ENCODE results near the gene SETD5.

SETD5 gene, protein sequence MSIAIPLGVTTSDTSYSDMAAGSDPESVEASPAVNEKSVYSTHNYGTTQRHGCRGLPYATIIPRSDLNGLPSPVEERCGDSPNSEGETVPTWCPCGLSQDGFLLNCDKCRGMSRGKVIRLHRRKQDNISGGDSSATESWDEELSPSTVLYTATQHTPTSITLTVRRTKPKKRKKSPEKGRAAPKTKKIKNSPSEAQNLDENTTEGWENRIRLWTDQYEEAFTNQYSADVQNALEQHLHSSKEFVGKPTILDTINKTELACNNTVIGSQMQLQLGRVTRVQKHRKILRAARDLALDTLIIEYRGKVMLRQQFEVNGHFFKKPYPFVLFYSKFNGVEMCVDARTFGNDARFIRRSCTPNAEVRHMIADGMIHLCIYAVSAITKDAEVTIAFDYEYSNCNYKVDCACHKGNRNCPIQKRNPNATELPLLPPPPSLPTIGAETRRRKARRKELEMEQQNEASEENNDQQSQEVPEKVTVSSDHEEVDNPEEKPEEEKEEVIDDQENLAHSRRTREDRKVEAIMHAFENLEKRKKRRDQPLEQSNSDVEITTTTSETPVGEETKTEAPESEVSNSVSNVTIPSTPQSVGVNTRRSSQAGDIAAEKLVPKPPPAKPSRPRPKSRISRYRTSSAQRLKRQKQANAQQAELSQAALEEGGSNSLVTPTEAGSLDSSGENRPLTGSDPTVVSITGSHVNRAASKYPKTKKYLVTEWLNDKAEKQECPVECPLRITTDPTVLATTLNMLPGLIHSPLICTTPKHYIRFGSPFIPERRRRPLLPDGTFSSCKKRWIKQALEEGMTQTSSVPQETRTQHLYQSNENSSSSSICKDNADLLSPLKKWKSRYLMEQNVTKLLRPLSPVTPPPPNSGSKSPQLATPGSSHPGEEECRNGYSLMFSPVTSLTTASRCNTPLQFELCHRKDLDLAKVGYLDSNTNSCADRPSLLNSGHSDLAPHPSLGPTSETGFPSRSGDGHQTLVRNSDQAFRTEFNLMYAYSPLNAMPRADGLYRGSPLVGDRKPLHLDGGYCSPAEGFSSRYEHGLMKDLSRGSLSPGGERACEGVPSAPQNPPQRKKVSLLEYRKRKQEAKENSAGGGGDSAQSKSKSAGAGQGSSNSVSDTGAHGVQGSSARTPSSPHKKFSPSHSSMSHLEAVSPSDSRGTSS (N-terminal part only)

DNA sequence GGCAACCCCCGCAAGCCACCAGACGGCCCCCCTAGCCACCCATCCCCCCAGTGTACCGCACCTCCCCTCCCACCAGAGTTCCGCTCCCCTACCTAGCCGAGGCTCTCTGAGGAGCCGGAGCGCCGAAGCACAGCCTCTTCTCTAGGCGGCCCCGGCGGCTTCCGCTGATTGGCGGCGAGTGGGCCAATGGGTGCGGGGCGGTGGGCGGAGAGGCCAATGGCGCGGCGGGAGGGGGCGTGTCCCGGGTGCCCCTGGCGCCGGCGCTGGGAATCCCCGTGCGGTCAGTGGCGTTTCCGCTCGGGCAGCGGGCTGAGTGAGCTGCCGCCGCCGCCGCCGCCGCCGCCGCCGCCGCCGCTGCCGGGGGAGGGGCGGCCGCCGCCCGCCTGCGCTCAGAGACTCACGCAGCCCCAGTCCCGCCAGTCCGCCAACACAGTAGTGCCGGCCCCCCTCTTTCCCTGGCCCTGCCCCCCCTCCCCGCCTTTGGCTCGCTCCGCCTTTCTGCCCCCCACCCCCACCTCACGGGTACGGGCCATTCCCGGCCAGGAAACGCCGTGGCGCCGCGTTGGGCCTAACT, at the start of gene SETD5:
TSS of gene SETD5 (plus strand) at position 284 of the 574 bp plus-strand sequence. CDS start 31,324 bp downstream, outside the sequence.
- peak; percentile 99 for DNase-seq (ENCODE audit: low read depth)

DNA sequence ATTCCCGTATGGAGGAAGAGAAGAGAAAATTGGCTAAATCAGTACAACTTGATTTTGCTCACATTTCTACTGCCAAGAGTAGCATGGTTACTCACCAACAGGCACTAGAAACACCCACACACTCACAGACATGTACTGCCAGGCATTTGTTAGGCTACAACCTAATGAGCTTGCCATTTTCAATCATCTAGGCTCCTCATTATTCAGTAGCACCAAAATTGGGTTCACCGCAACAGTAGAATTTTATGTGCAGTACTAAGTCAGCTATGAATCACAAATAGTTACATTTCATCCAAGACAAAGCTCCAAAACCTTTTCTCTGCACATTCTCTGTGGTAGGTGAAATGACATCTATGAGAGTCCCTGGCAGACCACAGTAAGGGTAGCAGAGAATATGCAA, 49.5 kb upstream of the SETD5 start:
- DNase-seq (ENCODE audit: low read depth), result no peak

DNA sequence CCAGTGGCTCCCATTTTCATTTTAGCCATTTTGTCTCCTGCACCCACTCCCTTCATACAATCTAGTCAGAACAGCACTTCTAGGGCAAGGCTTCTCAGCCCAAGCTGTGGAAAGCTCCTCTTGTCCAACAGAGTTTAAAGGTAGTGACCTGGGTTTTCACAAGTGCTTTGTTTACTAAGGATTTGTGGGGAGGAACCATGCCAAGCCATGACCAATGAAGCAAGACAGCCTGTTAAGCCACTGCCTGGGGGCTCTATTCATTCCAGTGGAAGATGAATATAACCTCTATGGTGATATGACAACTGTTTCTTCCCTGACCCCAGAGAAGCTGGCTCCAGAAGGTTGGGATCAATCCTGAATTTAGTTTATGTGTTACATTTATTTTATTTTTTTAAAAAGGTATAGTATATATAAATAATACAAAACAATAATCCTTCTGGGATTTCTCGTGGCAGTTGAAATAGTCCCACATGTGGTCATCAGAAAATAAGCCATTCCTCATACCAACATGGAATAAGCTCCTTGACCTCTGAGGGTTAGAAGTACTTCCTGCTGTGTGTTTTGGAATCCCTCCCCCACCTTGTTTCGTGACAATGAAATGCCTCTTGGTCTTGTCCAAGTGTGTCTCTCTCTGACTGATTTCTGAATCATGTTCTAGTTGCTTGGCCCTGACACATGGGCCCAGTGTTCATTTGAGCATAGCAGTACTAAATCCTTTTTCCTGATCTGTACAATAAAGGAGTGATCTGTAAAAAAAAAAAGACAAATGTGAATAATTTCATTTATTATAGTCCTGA, 47.9 kb upstream of the SETD5 start:
- no peak for DNase-seq (ENCODE audit: low read depth)

DNA sequence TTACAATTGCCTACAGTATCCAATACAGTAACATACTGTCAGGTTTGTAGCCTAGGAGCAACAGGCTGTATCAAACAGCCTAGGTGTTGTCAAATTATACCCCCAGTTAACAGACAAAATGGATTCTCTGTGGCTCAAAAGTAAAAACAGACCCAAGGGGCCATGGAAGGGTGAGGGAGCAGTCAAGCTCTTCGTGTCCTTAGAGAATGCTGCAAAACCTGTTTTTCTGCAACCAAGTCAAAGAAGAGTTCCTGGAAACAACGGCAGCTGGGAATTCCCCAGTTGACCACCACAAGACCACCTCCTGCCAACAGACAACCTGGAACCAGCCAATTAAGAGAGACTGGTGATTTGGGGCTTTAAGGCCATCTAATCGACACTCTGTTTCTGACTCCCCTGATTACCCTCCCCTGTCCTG, 45.7 kb upstream of the SETD5 start:
- no peak for DNase-seq (ENCODE audit: low read depth)

DNA sequence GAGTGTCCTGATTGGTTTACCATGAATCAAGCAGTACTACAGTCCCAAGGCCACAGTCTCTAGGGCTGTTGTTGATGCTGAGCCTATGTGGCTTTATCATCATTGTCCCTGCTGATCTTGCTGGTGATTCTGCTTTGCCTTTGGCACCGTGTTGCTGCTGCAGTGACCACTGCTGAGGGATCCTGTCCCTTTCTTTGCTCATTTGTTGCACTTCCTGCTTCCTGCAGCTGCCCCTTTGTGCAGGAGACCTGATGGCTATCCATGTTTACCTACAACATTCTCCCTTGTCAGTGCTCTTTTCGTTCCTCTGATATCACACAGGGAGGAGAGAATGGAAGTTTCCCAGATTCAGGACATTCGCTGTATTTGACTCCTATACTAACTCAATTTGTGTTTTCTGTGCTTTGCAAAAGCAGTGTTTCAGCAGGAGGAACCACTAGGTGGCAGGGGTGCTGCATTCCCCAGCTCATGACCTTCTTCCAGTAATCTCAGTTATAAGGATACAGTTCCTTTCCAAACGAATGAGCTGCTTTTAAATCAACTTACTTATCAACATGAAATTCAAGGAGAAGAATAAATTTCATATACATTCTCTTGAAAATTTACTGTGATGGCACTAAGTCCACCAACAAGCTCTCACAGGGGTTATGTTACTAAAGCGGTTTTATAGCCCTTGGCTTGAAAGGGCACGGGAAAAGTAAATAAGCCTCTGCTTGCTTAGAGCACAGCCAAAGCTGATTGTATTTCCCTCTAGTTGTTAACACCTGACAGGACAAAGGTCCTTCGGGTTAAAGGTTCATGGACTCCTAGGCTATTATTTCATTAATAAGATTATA, 44.3 kb upstream of the SETD5 start:
- DNase-seq (ENCODE audit: low read depth), result peak; percentile 48

DNA sequence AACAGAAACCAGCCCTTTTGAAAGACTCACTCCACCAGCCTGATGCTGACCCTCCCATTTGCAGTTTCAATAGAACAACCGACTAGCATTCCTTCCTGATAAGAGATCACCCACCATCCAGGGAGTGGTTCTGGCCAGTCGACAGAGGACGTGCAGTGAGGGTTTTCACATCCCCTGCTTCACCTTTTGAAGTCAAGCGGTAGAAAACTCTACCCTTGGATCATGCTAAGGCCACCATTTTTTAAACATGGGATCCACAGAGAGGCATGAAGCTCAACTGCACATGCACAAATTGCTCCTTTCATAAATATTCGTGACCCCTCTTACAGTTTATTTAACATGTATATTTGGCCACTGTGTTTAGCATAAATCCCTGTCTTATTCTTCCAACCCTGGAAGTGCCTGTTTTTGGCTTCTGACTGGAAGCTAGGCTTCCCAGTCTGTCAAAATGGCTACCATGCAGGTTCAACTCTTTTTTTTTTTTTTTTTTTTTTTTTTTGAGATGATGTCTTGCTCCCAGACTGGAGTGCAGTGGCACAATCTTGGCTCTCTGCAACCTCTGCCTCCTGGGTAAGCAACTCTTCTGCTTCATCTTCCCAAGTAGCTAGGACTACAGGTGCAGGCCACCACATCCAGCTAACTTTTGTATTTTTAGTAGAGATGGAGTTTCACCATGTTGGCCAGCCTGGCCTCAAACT, 35.6 kb upstream of the SETD5 start:
- no peak for DNase-seq (ENCODE audit: low read depth)

DNA sequence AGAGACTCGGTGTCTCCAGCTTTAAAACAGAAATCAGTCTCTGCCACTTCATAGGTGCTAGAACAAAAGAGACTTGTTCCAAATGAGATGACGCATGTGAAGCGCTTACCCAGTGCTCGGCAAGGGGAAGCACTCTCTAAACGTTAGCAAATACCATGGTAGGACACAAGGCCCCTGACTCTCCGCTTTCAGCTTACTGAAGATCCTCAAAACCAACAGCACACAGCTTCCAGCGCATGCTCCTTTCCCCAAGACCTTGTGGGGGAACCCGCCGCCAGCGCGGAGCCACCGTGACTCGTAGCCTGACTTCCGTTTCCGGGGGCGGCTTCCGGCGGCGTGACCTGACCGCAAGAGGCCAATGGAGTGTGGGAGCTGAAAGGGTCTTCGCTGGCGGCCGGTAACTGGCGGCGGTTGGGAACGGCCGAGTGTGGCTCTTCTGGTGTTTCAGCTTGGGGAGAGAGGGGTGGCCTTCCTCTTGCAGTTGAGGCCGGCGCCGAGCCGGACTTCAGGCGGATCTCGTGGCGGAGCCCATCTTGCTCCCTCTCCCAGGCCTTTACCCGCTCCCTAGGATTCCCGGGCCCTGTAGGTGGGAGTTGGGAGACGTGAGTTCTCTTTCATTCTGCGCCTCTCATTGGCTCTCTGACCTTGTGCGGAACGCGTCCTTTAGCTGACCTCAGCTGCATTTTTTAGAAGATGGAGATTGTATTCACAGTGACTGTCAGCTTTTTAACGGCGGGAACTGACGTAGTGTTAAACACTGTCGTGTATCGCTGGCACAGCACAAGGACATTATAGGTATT, 34.5 kb upstream of the SETD5 start, which contains the start of gene THUMPD3:
TSS of gene THUMPD3 (plus strand) at position 324 of the 800 bp plus-strand sequence. CDS start 2,015 bp downstream, outside the sequence.
- DNase-seq (ENCODE audit: low read depth), result peak; percentile 91

DNA sequence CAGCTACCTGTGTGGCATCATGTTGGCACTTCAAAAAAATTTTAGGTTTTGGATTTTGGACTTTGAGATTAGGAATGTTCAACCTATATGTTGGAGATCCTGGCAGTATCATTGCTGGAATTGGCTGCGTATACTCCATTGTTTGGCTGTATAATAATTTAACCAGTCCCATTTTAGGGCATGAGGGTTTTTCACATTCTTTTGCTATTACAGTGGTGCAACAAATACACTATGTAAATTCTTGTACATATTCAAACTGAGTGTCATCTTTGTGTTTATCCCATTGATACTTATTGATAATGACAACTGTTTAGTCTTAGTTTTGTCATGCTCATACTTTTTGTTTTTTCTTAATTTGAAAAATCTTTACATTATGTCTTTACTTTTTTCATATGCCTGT, 27.9 kb upstream of the SETD5 start:
- no peak for DNase-seq (ENCODE audit: low read depth)

DNA sequence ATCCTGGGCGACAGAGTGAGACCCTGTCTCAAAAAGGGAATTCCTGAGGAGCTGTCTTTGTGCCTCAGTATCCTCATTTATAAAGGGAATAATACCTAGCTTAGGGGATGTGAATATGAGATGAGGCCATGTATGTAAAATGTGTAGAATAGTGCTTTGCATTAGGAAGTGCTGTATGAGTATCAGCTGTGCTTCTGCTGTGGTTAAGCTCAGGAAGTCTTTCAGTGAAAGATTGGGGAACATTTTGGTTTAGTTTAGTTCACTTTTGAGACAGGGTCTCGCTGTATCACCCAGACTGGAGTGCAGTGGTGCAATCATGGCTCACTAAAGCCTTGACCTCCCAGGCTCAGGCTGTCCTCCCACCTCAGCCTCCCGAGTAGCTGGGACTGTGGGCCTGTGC, 23.9 kb upstream of the SETD5 start:
- DNase-seq (ENCODE audit: low read depth), result no peak

DNA sequence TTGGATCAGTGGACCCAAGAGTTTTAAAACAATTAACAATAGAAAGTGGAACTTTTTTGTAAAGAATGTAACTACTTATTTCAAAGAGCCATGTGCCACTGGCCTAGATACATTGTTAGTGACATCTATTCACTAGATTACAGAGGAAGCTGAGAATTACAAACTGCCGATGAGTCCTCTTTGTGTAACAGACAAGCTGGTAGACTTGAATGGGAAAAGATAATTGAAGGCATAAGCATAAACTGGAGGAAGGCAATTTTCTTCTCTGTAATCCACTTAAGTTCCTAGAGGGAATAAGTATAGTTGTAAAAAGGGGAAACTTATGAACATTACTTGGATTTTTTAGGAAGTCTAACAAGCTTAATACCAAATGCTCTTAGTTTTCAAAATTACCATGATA, 19.4 kb upstream of the SETD5 start:
- DNase-seq (ENCODE audit: low read depth), result no peak

DNA sequence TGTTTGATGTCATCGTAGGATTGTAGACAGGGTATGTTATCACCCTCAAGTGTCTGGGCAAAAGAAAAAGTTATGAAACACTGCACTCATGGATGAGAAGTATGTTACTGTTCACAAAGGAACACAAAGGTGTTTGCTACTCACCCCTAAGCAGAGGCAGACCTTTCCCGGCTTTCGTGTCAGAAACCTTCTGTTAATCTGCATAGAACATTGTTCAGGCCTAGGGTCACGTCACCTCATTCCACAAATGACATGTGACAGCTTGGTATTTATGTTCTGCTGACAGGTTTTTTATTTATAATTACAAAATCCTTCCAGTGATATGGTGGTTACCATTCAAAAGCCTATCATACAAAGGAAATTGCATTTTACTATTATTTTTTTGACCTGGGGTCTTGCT, 18.1 kb upstream of the SETD5 start:
- DNase-seq (ENCODE audit: low read depth), result no peak

DNA sequence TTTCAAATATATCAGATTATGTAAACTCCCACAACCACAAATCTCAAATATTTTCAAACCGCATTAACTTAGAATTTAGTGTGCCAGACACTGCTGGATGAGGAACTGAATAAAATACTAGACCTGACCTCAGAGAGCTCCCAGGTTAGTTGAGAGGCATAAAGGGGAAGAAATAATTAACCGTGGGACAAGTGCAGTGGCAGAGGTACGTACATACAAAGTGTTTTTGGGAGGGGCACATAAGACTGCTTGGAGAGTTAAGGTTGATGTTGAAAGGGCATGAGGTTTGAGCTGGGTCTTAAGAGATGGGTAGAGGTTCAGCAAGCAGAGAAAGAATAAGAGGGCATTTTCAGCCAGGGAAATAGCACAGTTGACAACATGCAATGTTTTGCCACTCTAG, 17.4 kb upstream of the SETD5 start:
- DNase-seq (ENCODE audit: low read depth), result no peak

DNA sequence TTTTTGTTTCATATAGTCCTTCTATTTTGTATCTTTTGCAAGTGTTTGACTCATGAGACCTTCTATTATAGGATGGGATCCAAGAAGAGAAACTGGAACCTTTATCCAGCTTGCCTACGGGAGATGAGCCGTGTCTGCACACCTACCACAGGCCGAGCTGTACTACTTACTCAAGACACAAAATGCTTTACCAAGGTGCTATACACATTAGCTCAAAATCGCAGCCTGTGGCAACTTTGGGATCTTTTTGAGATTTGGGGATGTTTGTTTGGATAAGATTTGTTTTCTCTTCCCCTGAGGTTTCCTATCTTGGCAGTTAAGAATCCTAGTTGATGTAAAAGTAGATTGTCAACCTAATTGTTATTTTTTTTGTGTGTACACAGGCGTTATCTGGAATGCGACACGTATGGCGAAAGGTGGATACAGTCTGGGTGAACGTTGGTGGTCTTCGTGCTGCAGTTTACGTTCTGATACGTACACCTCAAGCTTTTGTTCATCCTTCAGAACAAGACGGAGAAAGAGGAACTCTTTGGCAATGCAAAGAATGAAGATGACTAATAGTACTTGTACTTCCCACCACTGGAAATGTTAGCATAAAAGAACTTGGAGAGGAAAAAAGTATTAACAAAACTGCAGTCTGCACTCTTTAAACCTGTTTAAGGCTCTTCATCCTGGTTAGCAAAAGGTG, 13.1 kb upstream of the SETD5 start:
- no peak for DNase-seq (ENCODE audit: low read depth)

DNA sequence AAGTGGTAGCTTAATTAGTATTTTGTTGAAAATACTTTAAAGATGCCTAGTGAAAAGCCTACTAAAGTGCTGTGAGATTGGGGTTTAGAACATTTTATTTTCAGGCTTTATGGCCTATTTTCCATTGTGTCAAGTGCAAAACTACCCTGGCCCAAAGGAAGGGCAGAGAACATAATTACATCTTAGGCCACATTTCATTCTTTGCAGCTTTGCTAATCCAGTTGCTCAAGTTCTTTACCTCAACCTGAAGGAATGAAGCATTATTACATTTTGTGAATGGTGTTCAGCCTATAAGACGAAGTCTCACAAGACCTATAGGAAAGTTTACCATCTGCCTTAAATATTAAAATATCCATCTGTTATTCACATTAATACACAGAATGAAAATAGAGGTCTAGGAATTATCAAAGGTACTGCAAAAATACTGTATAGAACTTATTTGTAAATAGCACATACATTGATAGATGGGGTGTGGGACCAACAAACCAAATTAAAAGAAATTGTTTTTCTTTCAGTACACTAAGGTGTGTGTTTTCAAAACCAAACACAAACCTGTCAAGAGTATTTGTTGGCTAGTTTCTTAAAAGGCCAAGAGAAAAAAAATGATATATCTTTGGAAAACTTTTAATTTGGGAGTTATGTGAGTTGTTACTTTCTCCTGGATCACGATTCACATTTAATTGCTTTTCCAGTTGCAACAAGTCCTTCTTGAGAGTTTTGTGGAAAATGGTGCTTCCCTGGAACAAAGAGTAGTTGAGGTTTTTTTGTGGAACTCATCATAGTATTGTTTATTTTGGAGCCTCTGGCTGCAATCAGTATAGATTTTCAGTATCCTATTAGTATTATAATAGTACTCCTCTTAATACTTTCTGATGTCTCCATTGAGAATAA, 12.0 kb upstream of the SETD5 start:
- DNase-seq (ENCODE audit: low read depth), result no peak

DNA sequence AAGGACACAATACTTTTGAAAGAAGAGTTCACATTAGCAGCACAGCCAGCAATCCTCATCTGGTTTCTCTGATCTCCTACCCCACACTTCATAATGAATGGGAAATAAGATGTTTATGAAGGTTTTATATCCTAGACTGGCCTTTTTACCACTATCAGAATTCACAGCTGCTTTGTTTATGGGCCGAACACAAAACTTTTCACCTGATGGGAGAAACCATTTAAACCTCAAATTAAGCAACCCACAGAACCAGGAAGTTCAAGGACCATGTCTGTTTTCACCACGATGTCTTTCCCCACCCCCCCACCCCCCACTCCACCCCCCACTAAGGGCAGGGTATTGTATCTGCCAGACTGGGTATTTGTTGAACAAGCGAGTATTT, 11.3 kb upstream of the SETD5 start:
- DNase-seq (ENCODE audit: low read depth), result no peak

DNA sequence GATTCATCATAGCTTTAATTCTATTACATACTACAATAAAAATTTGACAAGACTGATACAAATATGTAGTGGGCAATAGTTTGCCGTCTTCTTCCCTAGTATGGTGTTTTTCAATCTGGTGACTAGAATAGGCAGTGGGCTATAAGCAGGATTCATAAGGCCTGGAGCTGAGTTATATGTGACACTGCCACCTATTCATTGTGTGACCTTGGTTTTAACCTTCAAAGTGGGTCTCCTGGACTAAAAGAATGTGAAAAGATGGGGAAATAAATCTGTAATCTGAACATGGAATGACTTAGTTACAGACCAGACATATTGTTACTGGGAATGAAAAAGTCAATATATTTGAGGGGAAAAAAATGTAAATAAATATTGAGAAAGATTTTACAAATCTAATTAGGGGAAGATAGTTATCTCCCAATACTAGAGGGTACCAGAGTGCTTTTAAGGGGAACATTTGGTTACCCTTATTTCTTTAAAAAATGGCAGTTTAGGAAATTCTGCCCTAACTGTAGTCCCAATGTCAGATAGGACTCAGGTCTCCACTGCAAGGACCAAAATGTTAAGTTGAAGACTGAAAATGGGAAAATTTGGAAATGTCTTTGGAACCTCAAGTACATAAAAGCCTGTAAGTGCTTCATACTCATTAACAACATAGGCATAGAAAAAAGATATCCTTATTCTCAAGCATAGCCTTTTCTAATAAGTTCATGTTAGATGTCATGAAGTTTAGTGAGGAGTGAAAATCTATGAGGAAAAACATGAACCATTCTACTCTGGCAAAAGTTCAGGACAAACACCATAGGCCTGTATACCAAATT, 10.7 kb upstream of the SETD5 start:
- no peak for DNase-seq (ENCODE audit: low read depth)

All from stimulated activated CD8-positive, alpha-beta memory T cell treated with anti-CD3 and anti-CD28 coated beads, Interleukin-12 subunit alpha, Interleukin-12 subunit beta, amount 100 ng/mL, for 1 hour (primary cell).